Stimulated activated CD4-positive, alpha-beta T cell treated with anti-CD3 and anti-CD28 coated beads, Interleukin-15, amount 100 ng/mL, for 24 hours (primary cell): Measurements from ENCODE around the gene PRPF31.

ENCODE experiments used
- DNase-seq: peaks from one replicate; pipeline ENCODE4 v3.0.0-alpha.2; 2020

PRPF31 gene

GRCh38 chr19:54142166-54142780 lies 26.7 kb downstream of the PRPF31 start:
- no peak for DNase-seq

- DNase-seq: no peak
Observed at GRCh38 chr19:54145541-54146158, 30.1 kb downstream of the PRPF31 start.

GRCh38 chr19:54147676-54148075 lies 32.1 kb downstream of the PRPF31 start:
- no peak for DNase-seq

- DNase-seq: no peak
Observed at GRCh38 chr19:54148158-54148557, 32.6 kb downstream of the PRPF31 start.

DNA sequence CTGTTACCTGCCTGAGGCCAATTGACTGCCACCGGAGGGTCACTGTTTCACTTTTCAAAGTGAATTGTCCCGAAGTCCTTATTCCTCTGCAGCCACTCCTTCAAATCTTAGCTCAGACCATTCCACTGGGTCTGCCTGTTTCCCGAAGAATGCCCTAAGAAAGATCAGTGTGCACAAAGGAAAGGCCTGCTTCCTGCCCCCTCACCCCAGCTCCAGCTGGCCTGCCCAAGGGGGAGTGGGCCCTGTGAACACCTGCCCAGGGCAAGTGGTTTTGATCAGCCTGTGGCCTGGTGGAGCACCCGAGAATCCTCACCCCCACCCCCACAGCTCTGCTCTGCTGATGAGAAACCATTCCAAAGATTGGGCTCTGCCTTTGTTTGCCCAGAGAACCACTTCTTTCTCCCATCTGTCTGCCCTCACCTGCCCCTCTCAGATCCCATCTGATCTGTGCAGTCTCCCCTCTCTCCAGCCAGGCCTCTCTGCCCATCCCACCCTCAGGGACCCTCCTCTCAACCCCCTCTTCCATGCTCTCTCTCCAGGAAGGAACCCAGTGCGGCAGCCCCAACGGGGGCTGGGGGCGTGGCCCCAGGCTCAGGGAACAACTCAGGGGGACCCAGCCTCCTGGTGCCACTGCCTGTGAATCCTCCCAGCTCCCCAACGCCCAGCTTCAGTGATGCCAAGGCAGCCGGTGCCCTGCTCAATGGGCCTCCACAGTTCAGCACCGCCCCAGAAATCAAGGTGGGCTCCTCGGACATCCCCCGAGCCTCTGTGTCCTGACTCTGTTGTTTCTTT lies 33.7 kb downstream of the PRPF31 start:
- no peak for DNase-seq

DNA sequence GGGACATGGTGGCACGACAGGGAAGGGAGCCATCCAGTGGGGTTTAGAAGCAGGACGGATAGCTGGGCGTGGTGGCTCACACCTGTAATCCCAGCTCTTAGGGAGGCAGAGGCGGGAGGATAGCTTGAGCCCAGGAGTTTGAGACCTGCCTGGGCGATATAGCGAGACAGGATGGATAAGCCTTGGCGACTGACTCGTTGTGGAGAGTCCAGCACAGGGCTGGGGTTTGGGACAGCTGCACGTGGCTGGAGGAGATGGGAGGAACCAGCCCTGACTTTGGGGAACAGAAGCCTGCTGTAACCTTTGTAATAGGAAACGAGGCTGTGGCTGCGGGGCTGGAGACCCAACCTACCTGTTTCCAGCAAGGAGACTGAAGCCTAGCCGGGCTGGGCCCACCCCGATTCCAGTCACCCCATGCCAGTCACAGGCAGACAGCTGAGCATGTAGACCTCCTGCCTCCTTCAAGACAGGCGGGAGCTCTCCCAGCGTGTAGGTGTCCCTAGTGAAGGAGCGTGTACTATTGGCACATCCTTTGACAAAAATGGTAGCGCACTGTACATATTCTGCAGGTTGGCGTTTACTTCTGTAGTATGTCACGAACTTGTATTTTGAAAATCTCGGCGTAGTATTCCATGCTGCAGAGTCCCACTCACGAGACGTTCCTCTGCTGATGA lies 35.9 kb downstream of the PRPF31 start:
- no peak for DNase-seq

DNA sequence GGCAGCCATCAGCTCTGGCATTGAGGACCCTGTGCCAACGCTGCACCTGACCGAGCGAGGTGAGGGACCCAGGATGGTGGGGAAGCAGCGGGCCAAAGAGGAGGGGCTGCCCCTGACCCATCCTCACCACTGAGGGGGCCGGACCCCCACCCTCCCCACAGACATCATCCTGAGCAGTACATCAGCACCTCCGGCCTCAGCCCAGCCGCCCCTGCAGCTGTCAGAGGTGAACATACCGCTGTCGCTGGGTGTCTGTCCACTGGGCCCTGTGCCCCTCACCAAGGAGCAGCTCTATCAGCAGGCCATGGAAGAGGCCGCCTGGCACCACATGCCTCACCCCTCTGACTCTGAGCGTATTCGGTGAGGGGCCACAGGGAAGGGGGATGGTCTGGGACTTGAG lies 36.7 kb downstream of the PRPF31 start:
- no peak for DNase-seq

DNA sequence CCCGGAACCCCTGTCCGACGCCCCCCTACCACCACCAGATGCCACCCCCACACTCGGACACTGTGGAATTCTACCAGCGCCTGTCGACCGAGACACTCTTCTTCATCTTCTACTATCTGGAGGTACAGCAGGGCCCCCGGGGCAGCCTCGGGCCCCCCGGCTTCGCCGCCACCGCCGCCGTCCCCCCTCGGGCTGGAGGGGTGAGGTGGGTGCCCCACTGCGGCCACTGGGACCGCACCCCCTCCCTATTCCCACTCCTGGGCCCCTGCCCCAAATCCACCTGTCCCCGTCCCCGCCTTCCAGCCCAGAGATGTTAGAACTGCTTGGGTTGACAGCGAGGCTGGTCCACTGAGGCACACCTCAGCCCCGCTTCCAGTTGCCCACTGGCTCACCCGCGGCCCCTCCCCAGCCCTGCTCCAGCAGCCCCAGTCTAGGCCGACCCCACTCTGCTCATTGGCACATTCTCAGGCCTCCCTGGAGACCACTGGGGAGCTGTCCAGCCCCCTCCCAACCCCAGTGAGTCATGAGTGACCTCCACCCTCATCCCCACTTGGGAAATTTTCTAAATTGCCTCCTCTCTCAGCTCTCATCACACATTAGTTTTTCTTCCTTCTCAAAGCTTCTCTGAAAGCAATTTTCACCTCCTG lies 37.4 kb downstream of the PRPF31 start:
- no peak for DNase-seq

DNA sequence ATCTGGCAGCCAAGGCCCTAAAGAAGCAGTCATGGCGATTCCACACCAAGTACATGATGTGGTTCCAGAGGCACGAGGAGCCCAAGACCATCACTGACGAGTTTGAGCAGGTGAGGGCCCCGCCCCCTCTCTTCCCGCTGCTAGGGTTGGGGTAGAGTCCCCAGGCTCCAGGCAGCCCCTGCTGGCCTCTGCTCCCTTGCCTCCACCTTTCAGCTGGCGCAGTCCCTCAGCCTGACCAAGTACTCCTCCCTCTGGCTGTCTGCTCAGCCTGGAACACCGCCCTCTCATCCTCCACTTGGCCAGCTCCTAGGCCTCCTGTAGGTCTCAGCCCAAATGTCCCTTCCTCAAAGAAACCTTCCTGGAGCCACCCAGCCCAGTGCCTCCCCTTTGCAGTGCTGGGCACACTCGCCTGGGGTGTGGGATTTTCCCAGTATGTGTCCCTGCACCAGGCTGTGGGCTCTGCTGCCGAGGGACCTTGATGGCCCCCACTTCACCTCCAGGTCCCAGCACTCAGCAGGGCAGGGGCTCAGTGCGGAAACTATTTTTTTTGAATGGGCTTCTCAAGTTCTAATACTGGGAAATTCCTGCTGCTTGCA lies 38.3 kb downstream of the PRPF31 start:
- no peak for DNase-seq

DNA sequence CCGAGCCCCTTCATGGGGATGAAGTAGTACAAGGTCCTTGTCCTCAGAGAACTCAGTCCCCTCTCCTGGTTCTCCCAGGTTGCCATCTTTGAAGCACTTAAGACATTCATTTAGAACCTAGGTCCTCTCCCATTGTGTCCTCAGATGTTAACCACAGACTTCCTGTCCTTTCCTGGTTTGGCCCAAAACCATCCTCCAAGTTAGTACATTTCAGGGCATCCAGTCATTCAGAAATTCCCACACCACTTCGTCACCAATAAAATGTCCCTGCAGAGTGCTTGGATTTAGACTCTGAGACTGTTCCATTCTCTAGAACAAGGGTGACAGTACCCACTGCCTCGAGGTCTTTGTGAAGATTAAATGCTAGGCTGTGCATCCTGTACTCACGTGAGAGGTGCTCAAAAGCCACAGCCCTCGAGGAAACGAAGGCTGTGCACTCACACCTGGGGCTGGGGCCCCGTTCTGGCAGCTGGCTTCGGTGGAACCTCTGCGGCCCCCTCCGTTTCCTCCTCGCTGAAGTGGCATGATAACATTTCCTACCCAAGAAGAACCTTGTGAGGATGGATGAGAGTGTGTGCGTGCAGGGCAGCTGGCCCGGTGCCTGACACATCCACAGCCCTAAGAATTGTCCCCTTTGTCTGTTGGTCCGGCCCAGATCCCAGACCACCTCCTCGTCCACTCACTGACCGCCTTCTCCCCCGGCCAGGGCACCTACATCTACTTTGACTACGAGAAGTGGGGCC lies 39.2 kb downstream of the PRPF31 start:
- DNase-seq: peak; percentile 39

DNA sequence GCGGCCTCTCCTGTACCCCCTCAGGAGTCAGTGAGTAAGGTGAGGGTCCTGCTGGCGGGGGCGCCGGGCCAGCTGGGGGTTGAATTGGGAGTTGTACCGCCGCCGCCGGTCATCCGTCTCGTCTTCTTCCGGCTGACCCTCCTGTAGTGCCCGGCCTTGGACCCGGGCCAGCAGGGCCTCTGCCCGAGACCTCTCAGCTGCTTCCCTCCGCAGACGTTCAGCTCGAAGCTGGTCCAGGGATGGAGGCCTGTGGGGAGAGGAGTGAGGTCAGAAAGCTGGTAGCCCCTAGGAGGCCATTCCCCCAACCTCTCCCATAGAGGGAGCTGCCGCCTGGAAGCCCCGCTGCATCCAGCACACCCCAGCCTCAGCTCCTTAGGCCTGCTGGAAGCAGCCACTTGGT lies 40.1 kb downstream of the PRPF31 start:
- no peak for DNase-seq

DNA sequence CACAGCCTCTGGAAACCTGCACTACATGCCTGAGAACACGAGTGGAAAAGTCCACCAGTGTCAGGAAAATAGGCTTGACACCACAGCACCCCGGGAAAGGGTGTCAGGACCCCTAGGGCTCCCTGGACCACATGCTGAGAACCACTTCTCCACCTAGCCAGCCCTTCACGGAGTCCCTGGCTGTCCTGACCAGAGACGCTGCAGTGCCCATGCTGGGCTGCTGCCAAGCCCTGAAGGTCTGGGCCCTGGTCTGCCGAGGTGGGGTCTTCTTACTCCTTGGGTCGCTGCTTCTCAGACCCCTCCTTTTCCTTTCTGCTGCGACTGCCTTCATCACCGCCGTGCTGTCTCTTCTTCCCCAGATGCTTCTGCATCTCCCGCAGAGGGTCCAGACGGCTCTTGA lies 40.9 kb downstream of the PRPF31 start:
- DNase-seq: no peak

DNA sequence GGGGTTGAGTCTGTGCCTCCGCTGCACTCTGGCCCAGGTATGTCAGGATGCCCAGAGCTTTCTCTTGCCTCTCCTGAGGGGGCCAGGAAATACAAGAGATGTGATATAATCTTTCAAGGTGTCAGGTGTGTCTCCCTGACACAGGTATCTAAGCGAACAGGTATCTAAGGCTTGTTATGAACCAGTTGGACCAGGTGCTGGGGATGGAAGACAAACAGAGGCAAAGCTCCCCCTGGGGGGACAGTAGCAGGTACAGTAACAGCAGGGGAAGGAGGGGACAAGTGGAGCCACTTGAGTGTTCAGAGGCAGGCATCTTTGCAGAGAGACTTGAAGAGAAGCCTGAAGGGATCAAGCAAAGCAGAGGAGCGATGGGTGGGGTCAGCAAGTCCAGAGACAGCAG lies 41.4 kb downstream of the PRPF31 start:
- DNase-seq: no peak

DNA sequence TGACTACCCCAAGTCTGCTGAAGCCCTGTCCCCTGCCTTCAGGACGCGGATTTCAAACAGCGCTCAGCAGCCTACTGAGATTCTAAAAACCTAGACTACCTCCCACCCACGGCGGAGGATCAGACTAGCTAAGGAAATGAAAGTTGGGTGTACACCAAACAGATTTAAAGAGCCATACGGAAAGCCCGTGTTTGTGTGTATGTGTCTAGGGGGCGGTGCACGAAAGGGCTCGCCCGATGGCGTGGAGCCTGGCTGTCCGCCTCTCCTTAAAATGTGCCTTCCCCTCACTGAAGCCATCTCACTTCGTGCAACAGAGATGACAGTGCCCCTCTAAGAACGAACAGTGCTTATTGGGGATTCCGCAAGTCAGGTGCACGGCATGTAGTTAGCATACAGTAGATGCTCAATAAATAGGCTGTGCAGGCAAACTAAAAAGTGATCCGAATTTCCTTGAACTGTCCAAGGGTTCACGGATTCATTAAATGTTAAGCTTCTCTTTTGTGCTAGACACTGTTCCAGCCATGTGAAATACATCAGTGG lies 43.3 kb downstream of the PRPF31 start:
- peak; percentile 55 for DNase-seq

GRCh38 chr19:54159352-54160181 lies 44.0 kb downstream of the PRPF31 start, which contains the start of gene LENG1:
LENG1 (minus strand) TSS chr19:54159721; CDS start chr19:54159695, 26 bp downstream.
- peak; percentile 99 for DNase-seq

GRCh38 chr19:54160182-54160811 lies 44.7 kb downstream of the PRPF31 start:
- DNase-seq: no peak

DNA sequence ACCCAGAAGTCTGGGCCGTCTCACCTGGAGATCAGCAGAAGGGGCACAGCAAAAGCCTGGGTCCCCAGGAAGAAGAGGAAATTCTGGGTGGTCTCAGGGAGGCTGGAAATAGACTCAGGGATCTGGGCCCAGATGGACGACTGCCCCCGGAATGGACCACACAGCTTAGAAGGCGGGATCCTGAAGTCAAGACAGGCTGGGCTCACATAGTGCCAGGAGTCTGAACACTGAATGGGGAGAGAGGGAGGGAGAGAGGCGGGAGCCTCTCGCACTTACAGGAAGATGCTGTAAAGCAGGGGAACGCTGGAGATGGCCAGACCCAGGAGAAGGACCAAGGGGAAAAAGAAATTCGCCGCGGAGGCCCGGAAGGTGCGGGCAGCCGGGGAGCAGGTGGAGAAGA lies 45.3 kb downstream of the PRPF31 start:
- DNase-seq: no peak

DNA sequence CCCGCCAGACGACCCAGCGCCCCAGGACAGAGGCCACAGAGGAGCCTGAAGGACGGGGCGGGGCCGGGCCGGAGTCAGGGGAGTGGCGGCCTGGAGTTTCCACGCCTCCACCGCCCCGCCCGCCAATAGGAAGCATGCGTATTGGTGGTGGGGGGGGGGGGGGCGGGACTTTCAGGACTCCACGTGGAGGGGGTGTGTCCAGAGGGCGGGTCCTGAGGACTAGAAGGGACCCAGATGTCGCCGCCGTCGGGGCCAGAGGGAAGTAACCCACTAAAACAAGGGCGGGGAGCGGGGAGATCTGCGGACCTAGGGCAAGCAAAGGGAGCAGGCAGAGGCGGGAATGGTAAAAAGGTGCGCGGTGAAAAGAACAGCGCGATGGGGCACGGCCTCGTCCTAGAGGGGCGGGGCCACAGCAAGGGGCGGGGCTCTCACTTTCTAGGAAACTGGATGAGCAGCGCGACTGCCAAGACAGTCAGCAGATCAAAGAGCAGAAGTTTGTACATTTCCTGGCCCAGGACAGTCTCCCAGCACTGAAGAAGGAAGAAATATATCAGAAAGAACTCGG lies 46.8 kb downstream of the PRPF31 start:
- peak; percentile 88 for DNase-seq

DNA sequence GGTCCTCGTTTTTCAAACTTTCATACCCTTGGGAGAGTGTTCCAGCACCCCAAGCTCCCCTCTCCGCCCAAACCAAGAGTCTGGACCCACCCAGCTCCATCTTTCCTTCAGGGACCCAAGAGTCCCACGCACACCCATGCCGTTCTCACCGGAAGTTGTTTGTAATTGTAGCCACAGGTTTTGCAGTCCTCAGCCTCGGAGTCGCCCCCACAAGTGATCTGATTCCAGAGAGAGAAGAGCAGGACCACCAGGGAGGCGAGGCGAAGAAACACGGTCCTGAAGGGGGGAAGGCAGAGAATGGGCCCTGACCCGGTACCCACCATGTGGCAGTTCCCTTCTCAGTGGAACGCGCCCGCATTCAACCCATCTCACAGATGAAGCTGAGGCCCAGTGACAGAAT lies 47.3 kb downstream of the PRPF31 start:
- DNase-seq: no peak
